CD4-positive, alpha-beta T cell (primary cell): Measurements from ENCODE around the gene EVI5. TPM values are rescaled to one million over a fixed set of nuclear protein-coding genes. Genes with fewer than 3 reads are reported as not detected.

Experiments
- ATAC-seq: fragments of 200-7000 bp; cut with Tn5 transposase; one replicate; pipeline ENCODE4 v1.10.0; 2022; ENCODE audit warnings: mild to moderate bottlenecking; ENCODE audit not compliant: poor library complexity
- CTCF ChIA-PET: fragments of 350-600 bp; sonication (Branson Sonifier 250); formaldehyde crosslinking; loops from one replicate; lab custom pipeline; 2021; ENCODE audit warnings: antibody characterized with exemption, inconsistent platforms; lab: Charles Lee
- POLR2A ChIA-PET: fragments of 350-600 bp; sonication (Branson Sonifier 250); formaldehyde crosslinking; loops from one replicate; lab custom pipeline; 2021; ENCODE audit warnings: antibody characterized with exemption, inconsistent platforms; lab: Charles Lee
- DNase-seq, 14 experiments: peaks; one replicate each; pipeline ENCODE4 v3.0.0-alpha.2; 2013 to 2020; ENCODE audit warnings: mixed read lengths in 2 of 14
- H3K27ac ChIP-seq, 2 donors: one replicate each; pipeline versions ENCODE4 v1.5.1 to v1.7.0; 2013; ENCODE audit warnings: low read length in 2 of 2, low read depth in 1 of 2, mild to moderate bottlenecking in 1 of 2
- H3K27me3 ChIP-seq, 2 experiments: 1 replicate in 1 of 2; 2 replicates in 1 of 2; pipeline versions ENCODE4 v1.6.1 to v1.7.0; 2013; ENCODE audit warnings: low read length in 2 of 2, control low read depth in 1 of 2, mild to moderate bottlenecking in 1 of 2, moderate library complexity in 1 of 2; ENCODE audit not compliant: insufficient read depth in 2 of 2, control insufficient read depth in 1 of 2
- H3K36me3 ChIP-seq: one replicate; pipeline ENCODE4 v1.6.1; 2013; ENCODE audit warnings: low read length, control low read depth; ENCODE audit not compliant: insufficient read depth
- H3K4me1 ChIP-seq: one replicate; pipeline ENCODE4 v1.6.1; 2013; ENCODE audit warnings: low read length, control low read depth; ENCODE audit not compliant: insufficient read depth
- H3K4me3 ChIP-seq: one replicate; pipeline ENCODE4 v1.5.1; 2013; ENCODE audit warnings: mild to moderate bottlenecking, low read length, moderate library complexity
- H3K9me3 ChIP-seq, 2 experiments: 1 replicate in 1 of 2; 2 replicates in 1 of 2; pipeline versions ENCODE4 v1.6.1 to v1.7.0; 2013; ENCODE audit warnings: low read length in 2 of 2, mild to moderate bottlenecking in 2 of 2, control low read depth in 1 of 2, moderate library complexity in 1 of 2; ENCODE audit not compliant: control insufficient read depth in 1 of 2, insufficient read depth in 1 of 2
- H3K27ac Mint-ChIP-seq: one replicate; pipeline ENCODE4 v1.8.0; 2020; ENCODE audit warnings: mixed read lengths
- H3K27me3 Mint-ChIP-seq: one replicate; pipeline ENCODE4 v1.8.0; 2021; ENCODE audit warnings: mixed read lengths
- H3K36me3 Mint-ChIP-seq: one replicate; pipeline ENCODE4 v1.8.0; 2021; ENCODE audit warnings: low read depth, mixed read lengths
- H3K4me1 Mint-ChIP-seq: one replicate; pipeline ENCODE4 v1.8.0; 2021; ENCODE audit warnings: low read depth, mixed read lengths
- H3K4me3 Mint-ChIP-seq: one replicate; pipeline ENCODE4 v1.8.0; 2020; ENCODE audit warnings: mild to moderate bottlenecking, mixed read lengths
- H3K9me3 Mint-ChIP-seq: one replicate; pipeline ENCODE4 v1.8.0; 2020; ENCODE audit warnings: mixed read lengths
- CTCF ChIP-seq: fragments of 200-600 bp; IDR thresholded peaks from one replicate; pipeline ENCODE4 v1.8.0; 2022; ENCODE audit warnings: antibody characterized with exemption, mild to moderate bottlenecking
- intact Hi-C, 2 experiments: fragments of 100-400 bp; cut with DNase I in 1 of 2; cut with micrococcal nuclease in 1 of 2; formaldehyde crosslinking; loops; one replicate each; pipeline versions ENCODE4 v1.15.1 to v1.9.0; 2023 to 2025; cut with DNase I, micrococcal nuclease
- polyA plus RNA-seq, 2 donors: library from polyadenylated mRNA; unstranded; fragments of 120-200 nt; gene quantifications; one replicate each; pipeline ENCODE4 v1.2.1, GENCODE V29; 2013
- total RNA-seq, 174 experiments: library from RNA in 2 of 174; stranded (reverse) in 2 of 174; gene quantifications; one replicate each; pipeline ENCODE4 v1.2.3 and lab custom pipeline; 2021 to 2026

The EVI5 gene
- total RNA-seq (1 to 10 TPM; 1.8 to 2.0 TPM), total RNA-seq (lab: John Stamatoyannopoulos, UW) (1.00 to 373 (median 4.5) reads per million in 172 experiments)
- 1.3 TPM for polyA plus RNA-seq (2013, experiment 1 of 2)
- polyA plus RNA-seq (2013, experiment 2 of 2), result 0.94 TPM

GRCh38 chr1:92784639-92785500 lies at the start of gene EVI5:
Gene EVI5, minus strand, starts transcription at chr1:92785108. Its CDS starts 48,562 bp downstream, at chr1:92736546.
- peaks cover 15% of the 10 kb centered on the region for H3K4me1 Mint-ChIP-seq
- H3K36me3 Mint-ChIP-seq, result peaks cover 4% of the 10 kb centered on the region
- intact Hi-C loops, result no loop called here
- ATAC-seq, result peak; percentile 78
- Histone ChIP-seq H3K4me1 (peaks cover 26% of the 10 kb centered on the region), H3K4me3 (peak within 1 kb of the TSS; percentile 58), H3K36me3 (no peaks in the 10 kb centered on the region), H3K9me3 (peaks cover 0 to 11% of the 10 kb centered on the region in 2 experiments), H3K27me3 (peaks cover 21 to 27% of the 10 kb centered on the region in 2 experiments), H3K27ac (no peak within 1 kb of the TSS)
- CTCF ChIA-PET, result interaction anchor here (0.6 to 1.4 kb wide), 3 partner anchors 34 to 335 kb away, joined by 3 to 4 read pairs (median 4); partner anchors contain the start of gene RPL5
- H3K27ac Mint-ChIP-seq, result peak within 1 kb of the TSS; percentile 61
- H3K4me3 Mint-ChIP-seq, result peak within 1 kb of the TSS; percentile 89
- H3K9me3 Mint-ChIP-seq, result no peaks in the 10 kb centered on the region
- POLR2A ChIA-PET, result interaction anchor here (0.9 to 2.0 kb wide), 7 partner anchors 11 to 1061 kb away, joined by 3 to 8 read pairs (median 4); partner anchors contain the start of genes DIPK1A, DR1 and RPL5
- peak; percentile 23 for TF ChIP-seq CTCF
- DNase-seq, result peak; percentile 17 to 84 (median 54)
- H3K27me3 Mint-ChIP-seq, result peaks cover 41% of the 10 kb centered on the region

- H3K4me3 ChIP-seq, result no peak overlapping the region
- Mint-ChIP-seq H3K27me3 (no peaks in the 10 kb centered on the region), H3K4me1 (peaks cover 79% of the 10 kb centered on the region), H3K36me3 (peaks cover 80% of the 10 kb centered on the region), H3K4me3 (peak overlapping the region; percentile 96), H3K27ac (peak overlapping the region; percentile 97), H3K9me3 (no peaks in the 10 kb centered on the region)
- no peak for TF ChIP-seq CTCF
- CTCF ChIA-PET, result no interaction called here
- ATAC-seq (no peak), DNase-seq (no peak)
- H3K4me1 ChIP-seq, result peaks cover 32% of the 10 kb centered on the region
- peaks cover 66% of the 10 kb centered on the region for H3K36me3 ChIP-seq
- intact Hi-C loops, result loop anchor here in 1 of 2 experiments (5.0 to 10.0 kb wide), 6 partner anchors 348 to 1810 kb away; partner anchors contain the start of genes BTBD8, CCDC18, DNTTIP2 and DR1
- peak overlapping the region in 1 of 2 donors; percentile 85 for H3K27ac ChIP-seq
- no peaks in the 10 kb centered on the region for H3K9me3 ChIP-seq
- POLR2A ChIA-PET, result no interaction called here
- no peaks in the 10 kb centered on the region for H3K27me3 ChIP-seq
These were observed 49.7 kb upstream of the EVI5 start for GRCh38 chr1:92834617-92835016.

- no peaks in the 10 kb centered on the region for H3K27me3 ChIP-seq
- ATAC-seq (no peak), DNase-seq (no peak)
- peak overlapping the region; percentile 85 to 92 for H3K27ac ChIP-seq
- TF ChIP-seq CTCF, result no peak
- peaks cover 31% of the 10 kb centered on the region for H3K4me1 ChIP-seq
- Mint-ChIP-seq H3K36me3 (peaks cover 72% of the 10 kb centered on the region), H3K4me1 (peaks cover 73% of the 10 kb centered on the region), H3K27me3 (no peaks in the 10 kb centered on the region), H3K4me3 (peak overlapping the region; percentile 96), H3K27ac (peak overlapping the region; percentile 97), H3K9me3 (no peaks in the 10 kb centered on the region)
- intact Hi-C loops, result loop anchor here in 1 of 2 experiments (5.0 to 10.0 kb wide), 6 partner anchors 348 to 1809 kb away; partner anchors contain the start of genes BTBD8, CCDC18, DNTTIP2 and DR1
- no peaks in the 10 kb centered on the region for H3K9me3 ChIP-seq
- H3K4me3 ChIP-seq, result peak overlapping the region; percentile 68
- POLR2A ChIA-PET, result no interaction called here
- H3K36me3 ChIP-seq, result peaks cover 58% of the 10 kb centered on the region
- CTCF ChIA-PET, result no interaction called here
These were observed 48.9 kb upstream of the EVI5 start for GRCh38 chr1:92833840-92834239.
